Colonic mucosa (tissue), 4 donors: Measurements from ENCODE around the gene ARMC9. TPM values are rescaled to one million over a fixed set of nuclear protein-coding genes. Genes with fewer than 3 reads are reported as not detected.
"Not testable (repeated sequence)": the region's sequence is repeated elsewhere in the genome, so short reads cannot be mapped to it uniquely, and the experiment has no call there.

Experiments
- DNase-seq: peaks from one replicate; pipeline ENCODE4 v3.0.0-alpha.2; 2020
- H3K27ac ChIP-seq: fragments of 200-600 bp; one replicate; pipeline ENCODE4 v1.8.0; 2021
- H3K27me3 ChIP-seq: fragments of 200-600 bp; one replicate; pipeline ENCODE4 v1.8.0; 2021
- H3K36me3 ChIP-seq: fragments of 200-600 bp; one replicate; pipeline ENCODE4 v1.8.0; 2021
- H3K4me1 ChIP-seq: fragments of 200-600 bp; one replicate; pipeline ENCODE4 v1.8.0; 2021; ENCODE audit warnings: mild to moderate bottlenecking
- H3K4me3 ChIP-seq: fragments of 200-600 bp; one replicate; pipeline ENCODE4 v1.8.0; 2021
- H3K9ac ChIP-seq, 2 donors: one replicate each; pipeline ENCODE4 v1.7.0; 2013; ENCODE audit warnings: control low read depth in 2 of 2, low read depth in 2 of 2, low read length in 2 of 2
- H3K9me3 ChIP-seq: fragments of 200-600 bp; one replicate; pipeline ENCODE4 v1.8.0; 2021
- intact Hi-C: fragments of 100-400 bp; cut with DNase I; formaldehyde crosslinking; loops from one replicate; pipeline ENCODE4 v1.14.1; 2022
- total RNA-seq, 2 donors: library from RNA; stranded (reverse); fragmentation: NEBNext Ultra II Directional in 1 of 2; extraction: Animal tissue kit (Norgen Biotek cat#: 25700) in 1 of 2; gene quantifications; one replicate each; pipeline ENCODE4 v1.2.1, GENCODE V29; 2021
- TF ChIP-seq, protein P1 (sequence below): fragments of 200-600 bp; IDR thresholded peaks from one replicate; pipeline ENCODE4 v1.8.0; 2022; ENCODE audit warnings: antibody characterized with exemption, mild to moderate bottlenecking
- donor health status: healthy.
- donor health status: DM: no; HTN: no; CAD: no.
- donor health status: DM: no; HTN: no; CAD: no.

ARMC9 gene
- total RNA-seq, 2 donors from 2014 or later: 9.8 to 17.2 TPM

- Histone ChIP-seq H3K27ac (no peak overlapping the region), H3K27me3 (no peaks in the 10 kb centered on the region), H3K4me3 (no peak overlapping the region), H3K9ac (no peak overlapping the region), H3K9me3 (no peaks in the 10 kb centered on the region), H3K36me3 (no peaks in the 10 kb centered on the region), H3K4me1 (no peaks in the 10 kb centered on the region)
- no peak for DNase-seq
- TF ChIP-seq, protein P1, sequence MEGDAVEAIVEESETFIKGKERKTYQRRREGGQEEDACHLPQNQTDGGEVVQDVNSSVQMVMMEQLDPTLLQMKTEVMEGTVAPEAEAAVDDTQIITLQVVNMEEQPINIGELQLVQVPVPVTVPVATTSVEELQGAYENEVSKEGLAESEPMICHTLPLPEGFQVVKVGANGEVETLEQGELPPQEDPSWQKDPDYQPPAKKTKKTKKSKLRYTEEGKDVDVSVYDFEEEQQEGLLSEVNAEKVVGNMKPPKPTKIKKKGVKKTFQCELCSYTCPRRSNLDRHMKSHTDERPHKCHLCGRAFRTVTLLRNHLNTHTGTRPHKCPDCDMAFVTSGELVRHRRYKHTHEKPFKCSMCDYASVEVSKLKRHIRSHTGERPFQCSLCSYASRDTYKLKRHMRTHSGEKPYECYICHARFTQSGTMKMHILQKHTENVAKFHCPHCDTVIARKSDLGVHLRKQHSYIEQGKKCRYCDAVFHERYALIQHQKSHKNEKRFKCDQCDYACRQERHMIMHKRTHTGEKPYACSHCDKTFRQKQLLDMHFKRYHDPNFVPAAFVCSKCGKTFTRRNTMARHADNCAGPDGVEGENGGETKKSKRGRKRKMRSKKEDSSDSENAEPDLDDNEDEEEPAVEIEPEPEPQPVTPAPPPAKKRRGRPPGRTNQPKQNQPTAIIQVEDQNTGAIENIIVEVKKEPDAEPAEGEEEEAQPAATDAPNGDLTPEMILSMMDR: no peak
- intact Hi-C loops: no loop called here
Measured at GRCh38 chr2:231177156-231178025, 21.0 kb upstream of the ARMC9 start.

DNA sequence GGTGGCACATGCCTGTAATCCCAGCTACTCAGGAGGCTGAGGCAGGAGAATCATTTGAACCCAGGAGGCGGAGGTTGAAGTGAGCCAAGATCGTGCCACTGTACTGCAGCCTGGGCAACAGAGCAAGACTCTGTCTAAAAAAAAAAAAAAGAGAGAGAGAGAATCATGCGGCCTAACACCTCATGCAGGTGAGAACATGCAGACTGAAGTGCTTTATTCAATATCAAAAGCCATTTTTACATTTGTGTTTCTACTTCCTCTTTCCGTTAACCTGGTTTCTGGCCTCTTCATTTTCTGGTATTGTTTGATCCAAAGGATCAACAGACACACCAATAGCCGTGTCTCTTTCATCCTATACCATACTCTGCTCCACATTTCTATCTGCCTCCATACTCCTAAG lies 19.6 kb upstream of the ARMC9 start:
- H3K27ac ChIP-seq, DNase-seq, H3K27me3 ChIP-seq, intact Hi-C loops, H3K9ac ChIP-seq, H3K4me1 ChIP-seq, H3K36me3 ChIP-seq, H3K4me3 ChIP-seq, H3K9me3 ChIP-seq: not testable (repeated sequence)

DNA sequence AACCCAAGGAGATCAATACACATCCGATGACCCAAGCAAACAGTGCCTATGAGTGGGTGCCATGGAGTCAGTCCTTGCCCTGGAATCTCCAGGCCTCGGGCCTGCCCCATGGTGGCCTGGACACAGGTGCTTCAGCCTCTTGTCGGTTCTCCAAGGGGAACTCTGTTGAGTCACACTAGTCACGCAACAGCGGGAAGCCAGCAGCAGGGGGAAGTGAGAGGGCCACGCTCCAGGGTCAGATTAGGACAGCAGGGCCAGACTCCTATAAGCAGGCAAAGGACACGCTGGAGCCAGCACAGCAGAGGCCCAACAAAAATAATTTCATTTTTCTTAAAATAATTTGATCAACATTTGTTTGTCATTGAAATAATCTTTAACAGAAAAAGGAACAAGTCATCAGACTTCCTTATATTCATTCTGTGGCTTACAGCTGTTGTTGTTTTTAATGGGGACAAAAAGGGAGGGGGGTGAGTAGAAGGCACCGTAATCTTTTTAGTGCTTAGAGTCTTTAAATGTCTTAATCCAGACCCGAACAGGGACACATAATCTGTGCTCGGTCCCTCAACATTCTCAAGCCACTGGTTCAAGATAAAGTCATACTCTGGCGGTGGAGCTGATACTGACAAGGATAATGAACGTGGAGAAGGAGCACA lies 16.4 kb upstream of the ARMC9 start:
- Histone ChIP-seq H3K9me3 (no peaks in the 10 kb centered on the region), H3K9ac (no peak overlapping the region), H3K27me3 (no peaks in the 10 kb centered on the region), H3K36me3 (no peaks in the 10 kb centered on the region), H3K27ac (no peak overlapping the region), H3K4me1 (no peaks in the 10 kb centered on the region), H3K4me3 (no peak overlapping the region)
- intact Hi-C loops: no loop called here
- DNase-seq: peak; percentile 38
- TF ChIP-seq, protein P1: no peak

DNA sequence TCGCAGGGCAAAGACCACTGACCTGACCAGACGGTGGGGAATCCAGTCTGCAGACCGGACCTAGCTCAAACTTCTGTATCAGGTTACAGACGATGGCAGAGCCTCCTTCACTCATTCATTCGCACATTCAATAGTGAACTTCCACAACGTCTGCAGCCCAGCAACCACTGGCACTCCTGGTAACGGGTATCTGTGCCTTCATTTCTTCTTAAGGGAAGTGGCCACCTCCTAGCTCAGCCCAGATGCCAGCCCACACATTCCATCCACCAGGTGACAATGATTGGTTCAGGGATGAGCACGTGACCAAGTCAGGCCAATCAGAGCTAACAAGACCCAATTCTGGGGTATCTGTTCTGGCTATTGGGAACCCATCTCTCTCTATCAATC lies 15.9 kb upstream of the ARMC9 start:
- H3K27ac ChIP-seq: no peak overlapping the region
- intact Hi-C loops: no loop called here
- H3K9ac ChIP-seq: no peak overlapping the region
- H3K9me3 ChIP-seq: no peaks in the 10 kb centered on the region
- no peaks in the 10 kb centered on the region for H3K36me3 ChIP-seq
- TF ChIP-seq, protein P1: no peak
- DNase-seq: no peak
- H3K4me1 ChIP-seq: no peaks in the 10 kb centered on the region
- H3K4me3 ChIP-seq: no peak overlapping the region
- H3K27me3 ChIP-seq: no peaks in the 10 kb centered on the region

GRCh38 chr2:231183851-231184250 lies 14.6 kb upstream of the ARMC9 start:
- intact Hi-C loops: no loop called here
- no peaks in the 10 kb centered on the region for H3K36me3 ChIP-seq
- H3K4me3 ChIP-seq: no peak overlapping the region
- H3K4me1 ChIP-seq: no peaks in the 10 kb centered on the region
- H3K27ac ChIP-seq: no peak overlapping the region
- H3K27me3 ChIP-seq: no peaks in the 10 kb centered on the region
- TF ChIP-seq, protein P1: no peak
- no peak for DNase-seq
- H3K9me3 ChIP-seq: no peaks in the 10 kb centered on the region
- H3K9ac ChIP-seq: no peak overlapping the region

GRCh38 chr2:231184319-231184718 lies 14.1 kb upstream of the ARMC9 start:
- intact Hi-C loops: no loop called here
- Histone ChIP-seq H3K9me3 (no peaks in the 10 kb centered on the region), H3K36me3 (no peaks in the 10 kb centered on the region), H3K27ac (no peak overlapping the region), H3K9ac (no peak overlapping the region), H3K4me3 (no peak overlapping the region), H3K4me1 (no peaks in the 10 kb centered on the region), H3K27me3 (no peaks in the 10 kb centered on the region)
- DNase-seq: no peak
- TF ChIP-seq, protein P1: no peak
